ENCODE data around the gene CTPS1. TPM values are rescaled to one million over a fixed set of nuclear protein-coding genes. Genes with fewer than 3 reads are reported as not detected.

The CTPS1 gene
- total RNA-seq, 1 donor from 2014 or later, result 73.8 TPM

DNA sequence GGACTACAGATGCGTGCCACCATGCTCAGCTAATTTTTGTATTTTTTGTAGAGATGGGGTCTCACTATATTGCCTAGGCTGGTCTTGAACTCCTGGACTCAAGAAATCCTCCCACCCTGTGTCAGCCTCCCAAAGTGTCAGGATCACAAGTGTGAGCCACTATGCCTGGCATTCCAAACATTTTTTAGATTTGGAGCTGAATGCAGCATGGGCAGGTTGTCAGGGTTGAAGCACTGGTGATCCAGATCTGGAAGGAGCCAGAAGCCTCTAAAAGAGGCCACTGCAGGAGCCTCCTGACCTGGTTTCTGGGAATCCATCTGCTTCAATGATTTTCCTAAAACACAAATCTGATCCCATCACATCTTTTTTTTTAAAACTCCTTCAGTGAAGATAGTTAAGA is 1.8 kb upstream of the CTPS1 start:
- TF ChIP-seq EZH2phosphoT487 (IDR thresholded peaks at IDR 0.05) (no peak), EZH2 (IDR thresholded peaks at IDR 0.05) (no peak)
- peaks cover 22% of the 10 kb centered on the region for H3K4me1 Mint-ChIP-seq
- H4K20me1 ChIP-seq (ENCODE audit: low read depth), result peaks cover 26% of the 10 kb centered on the region
- no peaks in the 10 kb centered on the region for H3K9me3 ChIP-seq (ENCODE audit: low read depth)
- no peaks in the 10 kb centered on the region for H3K27me3 ChIP-seq
- H3K4me2 ChIP-seq, result no peak overlapping the region
- peak overlapping the region; percentile 44 for H3K4me3 Mint-ChIP-seq
- peaks cover 28% of the 10 kb centered on the region for H3K79me2 ChIP-seq (ENCODE audit: low read depth)
- H3F3A ChIP-seq (ENCODE audit: low read depth), result peaks cover 13% of the 10 kb centered on the region
- H3K9ac ChIP-seq, result no peak overlapping the region
- no peaks in the 10 kb centered on the region for H3K36me3 ChIP-seq
- peaks cover 16% of the 10 kb centered on the region for H3K4me1 ChIP-seq
- peaks cover 2% of the 10 kb centered on the region for H3K36me3 Mint-ChIP-seq
- H3K9me3 Mint-ChIP-seq, result no peaks in the 10 kb centered on the region
- no peak overlapping the region for H2AFZ ChIP-seq (replicated peaks)
- no peak overlapping the region for H3K4me3 ChIP-seq
- no peak overlapping the region for H3K27ac Mint-ChIP-seq
- no peak overlapping the region for H3K27ac ChIP-seq
- DNase-seq (ENCODE audit: low spot score), result peak; percentile 10
- peaks cover 3% of the 10 kb centered on the region for H3K27me3 Mint-ChIP-seq (ENCODE audit: insufficient read depth, low read depth)

DNA sequence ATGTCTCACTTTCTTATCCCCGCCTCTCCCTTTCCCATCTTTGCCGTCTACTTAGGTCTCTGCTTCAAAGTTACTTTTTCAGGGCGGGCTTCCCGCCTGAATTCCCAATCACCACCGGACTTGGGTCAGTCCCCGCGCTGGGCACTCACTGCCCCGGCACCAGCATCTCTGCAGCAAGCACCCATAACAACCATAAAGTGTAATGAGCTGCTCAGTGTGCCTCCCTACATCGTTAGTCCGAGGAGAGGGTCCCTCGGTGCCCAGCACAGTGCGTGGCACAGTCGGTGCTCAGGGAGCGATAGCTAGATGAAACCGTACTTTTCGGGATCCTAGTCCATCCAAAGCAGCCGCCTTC is 633 bp upstream of the CTPS1 start:
- Histone ChIP-seq H3K9ac (no peak overlapping the region), H3K27ac (no peak overlapping the region), H3F3A (ENCODE audit: low read depth) (peaks cover 13% of the 10 kb centered on the region), H4K20me1 (ENCODE audit: low read depth) (peaks cover 36% of the 10 kb centered on the region), H3K4me2 (peak overlapping the region; percentile 98), H2AFZ (replicated peaks) (peak overlapping the region; percentile 85), H3K27me3 (no peaks in the 10 kb centered on the region), H3K4me1 (peaks cover 16% of the 10 kb centered on the region), H3K4me3 (peak overlapping the region; percentile 58), H3K9me3 (ENCODE audit: low read depth) (no peaks in the 10 kb centered on the region), H3K79me2 (ENCODE audit: low read depth) (peaks cover 40% of the 10 kb centered on the region), H3K36me3 (peaks cover 6% of the 10 kb centered on the region)
- peak; percentile 25 for DNase-seq (ENCODE audit: low spot score)
- Mint-ChIP-seq H3K27ac (no peak overlapping the region), H3K9me3 (no peaks in the 10 kb centered on the region), H3K27me3 (ENCODE audit: insufficient read depth, low read depth) (peaks cover 3% of the 10 kb centered on the region), H3K4me3 (peak overlapping the region; percentile 88), H3K36me3 (peaks cover 7% of the 10 kb centered on the region), H3K4me1 (peaks cover 25% of the 10 kb centered on the region)
- TF ChIP-seq EZH2phosphoT487 (IDR thresholded peaks at IDR 0.05) (no peak), EZH2 (IDR thresholded peaks at IDR 0.05) (no peak)
- TF ChIP-seq, protein P1, sequence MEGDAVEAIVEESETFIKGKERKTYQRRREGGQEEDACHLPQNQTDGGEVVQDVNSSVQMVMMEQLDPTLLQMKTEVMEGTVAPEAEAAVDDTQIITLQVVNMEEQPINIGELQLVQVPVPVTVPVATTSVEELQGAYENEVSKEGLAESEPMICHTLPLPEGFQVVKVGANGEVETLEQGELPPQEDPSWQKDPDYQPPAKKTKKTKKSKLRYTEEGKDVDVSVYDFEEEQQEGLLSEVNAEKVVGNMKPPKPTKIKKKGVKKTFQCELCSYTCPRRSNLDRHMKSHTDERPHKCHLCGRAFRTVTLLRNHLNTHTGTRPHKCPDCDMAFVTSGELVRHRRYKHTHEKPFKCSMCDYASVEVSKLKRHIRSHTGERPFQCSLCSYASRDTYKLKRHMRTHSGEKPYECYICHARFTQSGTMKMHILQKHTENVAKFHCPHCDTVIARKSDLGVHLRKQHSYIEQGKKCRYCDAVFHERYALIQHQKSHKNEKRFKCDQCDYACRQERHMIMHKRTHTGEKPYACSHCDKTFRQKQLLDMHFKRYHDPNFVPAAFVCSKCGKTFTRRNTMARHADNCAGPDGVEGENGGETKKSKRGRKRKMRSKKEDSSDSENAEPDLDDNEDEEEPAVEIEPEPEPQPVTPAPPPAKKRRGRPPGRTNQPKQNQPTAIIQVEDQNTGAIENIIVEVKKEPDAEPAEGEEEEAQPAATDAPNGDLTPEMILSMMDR (IDR thresholded peaks at IDR 0.05), result no peak

DNA sequence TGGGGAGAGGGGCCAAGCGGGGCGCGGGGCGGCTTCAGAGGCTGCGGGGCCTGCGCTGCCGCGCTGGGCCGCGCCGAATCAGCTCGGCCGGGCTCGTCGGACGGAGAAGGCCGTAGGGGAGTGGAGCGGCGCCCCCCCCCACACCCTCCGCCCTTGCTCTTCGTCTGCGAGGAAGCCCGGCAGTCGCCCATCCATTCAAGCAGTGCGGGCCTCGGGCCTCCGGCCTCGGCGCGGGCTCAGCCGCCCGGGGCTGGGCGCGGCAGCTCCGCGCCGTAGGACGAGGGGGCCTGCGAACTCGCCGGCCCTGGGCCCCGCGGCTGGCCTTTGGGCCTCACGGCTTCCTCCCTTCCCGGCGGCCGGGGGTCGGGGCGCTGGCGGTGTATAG is 564 bp downstream of the CTPS1 start:
- Mint-ChIP-seq H3K4me1 (peaks cover 25% of the 10 kb centered on the region), H3K4me3 (peak overlapping the region; percentile 93), H3K27ac (peak overlapping the region; percentile 96), H3K36me3 (peaks cover 14% of the 10 kb centered on the region), H3K27me3 (ENCODE audit: insufficient read depth, low read depth) (peaks cover 3% of the 10 kb centered on the region), H3K9me3 (no peaks in the 10 kb centered on the region)
- Histone ChIP-seq H3K9ac (peak overlapping the region; percentile 87), H3K4me1 (peaks cover 16% of the 10 kb centered on the region), H4K20me1 (ENCODE audit: low read depth) (peaks cover 42% of the 10 kb centered on the region), H3K27me3 (no peaks in the 10 kb centered on the region), H3K36me3 (peaks cover 18% of the 10 kb centered on the region), H2AFZ (replicated peaks) (peak overlapping the region; percentile 77), H3K4me3 (peak overlapping the region; percentile 58), H3K27ac (no peak overlapping the region), H3K79me2 (ENCODE audit: low read depth) (peaks cover 52% of the 10 kb centered on the region), H3F3A (ENCODE audit: low read depth) (peaks cover 13% of the 10 kb centered on the region), H3K4me2 (peak overlapping the region; percentile 98), H3K9me3 (ENCODE audit: low read depth) (no peaks in the 10 kb centered on the region)
- DNase-seq (ENCODE audit: low spot score), result no peak
- TF ChIP-seq, protein P1 (IDR thresholded peaks at IDR 0.05), result no peak
- TF ChIP-seq EZH2 (IDR thresholded peaks at IDR 0.05) (no peak), EZH2phosphoT487 (IDR thresholded peaks at IDR 0.05) (no peak)

DNA sequence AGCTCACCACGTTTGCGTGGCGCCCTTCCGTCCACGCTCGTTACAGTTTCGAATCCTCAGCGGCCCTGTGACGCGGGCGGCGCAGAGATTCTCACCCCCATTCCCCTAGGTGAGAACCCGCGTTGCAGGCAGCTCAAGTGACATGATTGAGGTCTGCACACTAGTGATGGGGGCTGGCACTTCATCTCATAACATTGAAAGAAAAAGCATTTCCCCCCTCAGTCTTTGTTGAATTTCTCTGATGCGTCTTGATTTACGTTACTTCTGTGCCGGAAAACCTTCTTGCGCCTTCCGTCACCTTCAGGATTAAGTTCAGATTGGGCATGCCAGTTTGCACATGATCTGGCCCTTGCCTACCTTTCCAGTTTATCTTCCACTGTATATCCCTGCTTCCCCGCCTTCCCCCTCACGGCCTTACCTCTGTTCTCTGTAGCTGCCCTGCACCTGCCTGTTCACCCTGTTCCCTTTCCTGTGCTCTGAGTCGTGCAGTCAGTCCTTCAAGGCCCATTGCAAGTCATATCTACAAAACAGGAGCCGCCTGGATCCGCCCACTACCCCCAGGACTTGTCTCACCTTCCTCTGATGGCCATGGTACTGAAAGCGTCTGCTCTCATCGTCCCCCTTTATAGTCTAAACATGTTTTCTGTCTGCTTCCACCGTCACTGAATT is 1.1 kb downstream of the CTPS1 start:
- H3K27me3 Mint-ChIP-seq (ENCODE audit: insufficient read depth, low read depth), result peaks cover 3% of the 10 kb centered on the region

More for the DNA sequence above, 1.1 kb downstream of the CTPS1 start:
- H3K9me3 ChIP-seq (ENCODE audit: low read depth), result no peaks in the 10 kb centered on the region
- peaks cover 19% of the 10 kb centered on the region for H3K36me3 ChIP-seq
- Mint-ChIP-seq H3K9me3 (no peaks in the 10 kb centered on the region), H3K4me1 (peaks cover 25% of the 10 kb centered on the region), H3K4me3 (peak overlapping the region; percentile 93), H3K27ac (peak overlapping the region; percentile 96), H3K36me3 (peaks cover 14% of the 10 kb centered on the region)
- peak overlapping the region; percentile 77 for H2AFZ ChIP-seq (replicated peaks)
- DNase-seq (ENCODE audit: low spot score), result peak; percentile 27
- peaks cover 48% of the 10 kb centered on the region for H4K20me1 ChIP-seq (ENCODE audit: low read depth)
- H3K4me1 ChIP-seq, result peaks cover 16% of the 10 kb centered on the region
- H3K9ac ChIP-seq, result peak overlapping the region; percentile 87
- no peaks in the 10 kb centered on the region for H3K27me3 ChIP-seq
- H3K27ac ChIP-seq, result no peak overlapping the region
- peaks cover 57% of the 10 kb centered on the region for H3K79me2 ChIP-seq (ENCODE audit: low read depth)
- TF ChIP-seq, protein P1 (IDR thresholded peaks at IDR 0.05), result no peak
- TF ChIP-seq EZH2 (IDR thresholded peaks at IDR 0.05) (no peak), EZH2phosphoT487 (IDR thresholded peaks at IDR 0.05) (no peak)
- peak overlapping the region; percentile 98 for H3K4me2 ChIP-seq
- H3K4me3 ChIP-seq, result peak overlapping the region; percentile 58
- peaks cover 13% of the 10 kb centered on the region for H3F3A ChIP-seq (ENCODE audit: low read depth)

Measured in neural progenitor cell (in vitro differentiated cells).